ENCODE measurements around the gene AR.

- TF ChIP-seq CTCF (IDR thresholded peaks at IDR 0.05; ENCODE audit: low read length) (no peak), EZH2 (optimal IDR thresholded peaks at IDR 0.05; ENCODE audit: low read depth, low read length) (no peak), EZH2phosphoT487 (IDR thresholded peaks at IDR 0.05; ENCODE audit: low read length) (no peak)
Measured at GRCh38 chrX:67622053-67622585, 78.3 kb downstream of the AR start.
